HG02870 (cell line): ENCODE data around the gene KLF3.
A peak's percentile ranks its signal among the peaks of the same experiment; 100 is the strongest.

ENCODE experiments used
- ATAC-seq: cut with Tn5 transposase; IDR thresholded peaks from one replicate; pipeline ENCODE4 v1.9.1; 2021; ENCODE audit warnings: mild to moderate bottlenecking, moderate library complexity; ENCODE audit not compliant: unreplicated experiment

The KLF3 gene

GRCh38 chr4:38654273-38654672, 9.7 kb upstream of the KLF3 start:
- no peak for ATAC-seq

GRCh38 chr4:38656111-38656510, 7.9 kb upstream of the KLF3 start:
- no peak for ATAC-seq

GRCh38 chr4:38659346-38659745, 4.7 kb upstream of the KLF3 start:
- no peak for ATAC-seq

GRCh38 chr4:38660838-38661237, 3.2 kb upstream of the KLF3 start:
- no peak for ATAC-seq

- no peak for ATAC-seq
These were observed 2.6 kb upstream of the KLF3 start for GRCh38 chr4:38661371-38661770.

GRCh38 chr4:38662522-38663089, 1.4 kb upstream of the KLF3 start:
- no peak for ATAC-seq

GRCh38 chr4:38663090-38663800, 754 bp upstream of the KLF3 start:
- peak; percentile 27 for ATAC-seq

GRCh38 chr4:38664706-38665401, 855 bp downstream of the KLF3 start:
- no peak for ATAC-seq

GRCh38 chr4:38665551-38666411, 1.8 kb downstream of the KLF3 start:
- no peak for ATAC-seq

GRCh38 chr4:38666766-38667084, 2.7 kb downstream of the KLF3 start:
- no peak for ATAC-seq

GRCh38 chr4:38667085-38667893, 3.3 kb downstream of the KLF3 start:
- ATAC-seq: no peak

- no peak for ATAC-seq
These were observed 4.4 kb downstream of the KLF3 start for GRCh38 chr4:38668203-38668971.

- ATAC-seq: no peak
These were observed 5.2 kb downstream of the KLF3 start for GRCh38 chr4:38669208-38669607.

- ATAC-seq: no peak
These were observed 6.3 kb downstream of the KLF3 start for GRCh38 chr4:38670109-38670901.

- ATAC-seq: peak; percentile 35
These were observed 7.1 kb downstream of the KLF3 start for GRCh38 chr4:38670939-38671591.

GRCh38 chr4:38671592-38671940, 7.6 kb downstream of the KLF3 start:
- no peak for ATAC-seq

- no peak for ATAC-seq
These were observed 8.0 kb downstream of the KLF3 start for GRCh38 chr4:38672074-38672396.

- ATAC-seq: no peak
These were observed 8.6 kb downstream of the KLF3 start for GRCh38 chr4:38672397-38673129.
